OCI-LY3 (cell line): Measurements from ENCODE around the gene WFS1.

Experiments used
- H2AFZ ChIP-seq: fragments of 200-600, 300-600 bp; shearing (Covaris generic); 2 replicates; pipeline ENCODE4 v1.6.0; 2014; ENCODE audit warnings: antibody characterized with exemption, low read depth, low read length
- H3K27ac ChIP-seq: fragments of 200-600, 300-600 bp; sonication (generic); 2 replicates; pipeline ENCODE4 v1.5.1; 2014; ENCODE audit warnings: mild to moderate bottlenecking, low read length, moderate library complexity, mixed read lengths
- H3K27me3 ChIP-seq: fragments of 200-600, 300-600 bp; sonication (generic); 2 replicates; pipeline ENCODE4 v1.6.1; 2014; ENCODE audit warnings: low read depth, low read length, mixed read lengths
- H3K36me3 ChIP-seq: fragments of 200-600, 300-600 bp; sonication (generic); replicated peaks from 2 replicates; pipeline ENCODE3; 2014; ENCODE audit warnings: low read depth, low read length, mixed read lengths
- H3K4me1 ChIP-seq: fragments of 300-600, 200-600 bp; sonication (generic); 2 replicates; pipeline ENCODE4 v1.6.1; 2014; ENCODE audit warnings: low read length, mixed read lengths
- H3K4me2 ChIP-seq: fragments of 200-600, 300-600 bp; sonication (generic); 2 replicates; pipeline ENCODE4 v1.6.1; 2014; ENCODE audit warnings: low read length, mixed read lengths
- H3K4me3 ChIP-seq: fragments of 300-600, 200-600 bp; sonication (generic); 2 replicates; pipeline ENCODE4 v1.5.1; 2014; ENCODE audit warnings: antibody characterized with exemption, mild to moderate bottlenecking, low read length, moderate library complexity
- H3K79me2 ChIP-seq: fragments of 300-600, 200-600 bp; shearing (Covaris generic); 2 replicates; pipeline ENCODE4 v1.6.1; 2014; ENCODE audit warnings: mild to moderate bottlenecking, low read length, mixed read lengths
- H3K9ac ChIP-seq: fragments of 300-600, 200-600 bp; shearing (Covaris generic); 2 replicates; pipeline ENCODE4 v1.6.0; 2014; ENCODE audit warnings: mild to moderate bottlenecking, low read length, moderate library complexity
- H3K9me3 ChIP-seq: fragments of 200-600, 300-600 bp; shearing (Covaris generic); 2 replicates; pipeline ENCODE4 v1.6.1; 2014; ENCODE audit warnings: low read length, mixed read lengths; ENCODE audit not compliant: insufficient read depth
- H4K20me1 ChIP-seq: fragments of 200-600, 300-600 bp; sonication (generic); 2 replicates; pipeline ENCODE4 v1.6.1; 2016; ENCODE audit warnings: low read length, mixed read lengths; ENCODE audit not compliant: insufficient read depth
- EZH2phosphoT487 ChIP-seq: fragments of 200-600 bp; shearing (Covaris generic); IDR thresholded peaks from 2 replicates; pipeline ENCODE4 v1.6.1; 2018; ENCODE audit warnings: antibody characterized with exemption, mixed run types, low read depth
- TF ChIP-seq, protein P1 (sequence below): fragments of 200-600, 300-600 bp; sonication (generic); IDR thresholded peaks from 2 replicates; pipeline ENCODE4 v1.5.1; 2014; ENCODE audit warnings: antibody characterized with exemption, low read length, low read depth

The WFS1 gene

DNA sequence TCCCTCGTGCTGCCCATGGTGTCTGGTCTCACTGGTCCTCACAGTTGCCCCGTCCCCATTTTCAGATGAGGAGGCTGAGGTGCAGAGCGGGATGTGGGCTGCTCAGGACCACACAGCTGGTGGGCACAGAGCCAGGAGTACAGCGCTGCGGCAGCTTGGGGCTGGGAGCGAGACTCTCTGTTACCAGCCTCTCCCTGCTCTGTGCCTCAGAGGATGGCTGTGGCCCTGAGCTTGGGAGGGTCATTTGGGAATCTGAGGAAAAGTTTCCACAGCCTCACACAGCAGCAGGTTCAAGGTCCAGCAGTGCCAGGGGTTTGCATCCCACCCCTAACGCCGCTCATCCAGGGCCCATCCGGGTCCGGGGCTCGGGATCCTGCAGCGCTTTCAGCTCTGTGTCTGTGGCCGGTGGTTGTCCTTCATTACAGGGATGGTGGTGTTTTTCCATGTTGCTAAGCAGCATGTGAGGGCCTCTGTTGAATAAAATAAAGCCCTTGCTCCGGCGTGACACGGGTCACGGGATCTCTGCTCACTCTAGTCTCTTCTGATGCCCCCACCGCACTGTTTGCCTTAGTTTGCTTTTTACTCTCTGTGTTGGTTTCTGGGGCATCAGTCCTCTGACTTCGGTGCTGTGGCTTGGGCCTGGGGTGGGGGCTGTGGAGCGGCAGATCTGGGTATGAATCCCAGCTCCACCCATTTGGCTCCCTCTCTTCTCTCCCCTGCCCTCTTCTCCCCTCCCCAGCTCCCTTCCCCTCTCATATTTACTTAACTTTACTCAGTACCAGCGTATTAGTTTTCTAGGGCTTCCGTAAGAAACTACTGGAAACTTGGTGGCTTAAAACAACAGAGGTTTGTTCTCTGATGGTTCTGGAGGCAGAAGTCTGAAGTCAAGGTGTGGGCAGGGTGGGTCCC is 6.5 kb downstream of the WFS1 start:
- H3K79me2 ChIP-seq: no peaks in the 10 kb centered on the region
- no peak overlapping the region for H3K4me2 ChIP-seq
- H3K9ac ChIP-seq: no peak overlapping the region
- no peaks in the 10 kb centered on the region for H3K4me1 ChIP-seq
- no peaks in the 10 kb centered on the region for H4K20me1 ChIP-seq
- TF ChIP-seq, protein P1, sequence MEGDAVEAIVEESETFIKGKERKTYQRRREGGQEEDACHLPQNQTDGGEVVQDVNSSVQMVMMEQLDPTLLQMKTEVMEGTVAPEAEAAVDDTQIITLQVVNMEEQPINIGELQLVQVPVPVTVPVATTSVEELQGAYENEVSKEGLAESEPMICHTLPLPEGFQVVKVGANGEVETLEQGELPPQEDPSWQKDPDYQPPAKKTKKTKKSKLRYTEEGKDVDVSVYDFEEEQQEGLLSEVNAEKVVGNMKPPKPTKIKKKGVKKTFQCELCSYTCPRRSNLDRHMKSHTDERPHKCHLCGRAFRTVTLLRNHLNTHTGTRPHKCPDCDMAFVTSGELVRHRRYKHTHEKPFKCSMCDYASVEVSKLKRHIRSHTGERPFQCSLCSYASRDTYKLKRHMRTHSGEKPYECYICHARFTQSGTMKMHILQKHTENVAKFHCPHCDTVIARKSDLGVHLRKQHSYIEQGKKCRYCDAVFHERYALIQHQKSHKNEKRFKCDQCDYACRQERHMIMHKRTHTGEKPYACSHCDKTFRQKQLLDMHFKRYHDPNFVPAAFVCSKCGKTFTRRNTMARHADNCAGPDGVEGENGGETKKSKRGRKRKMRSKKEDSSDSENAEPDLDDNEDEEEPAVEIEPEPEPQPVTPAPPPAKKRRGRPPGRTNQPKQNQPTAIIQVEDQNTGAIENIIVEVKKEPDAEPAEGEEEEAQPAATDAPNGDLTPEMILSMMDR: no peak
- no peak for TF ChIP-seq EZH2phosphoT487
- H3K4me3 ChIP-seq: no peak overlapping the region
- H3K27me3 ChIP-seq: no peaks in the 10 kb centered on the region
- no peak overlapping the region for H3K27ac ChIP-seq
- H3K36me3 ChIP-seq: no peaks in the 10 kb centered on the region
- H3K9me3 ChIP-seq: no peaks in the 10 kb centered on the region
- H2AFZ ChIP-seq: no peak overlapping the region

DNA sequence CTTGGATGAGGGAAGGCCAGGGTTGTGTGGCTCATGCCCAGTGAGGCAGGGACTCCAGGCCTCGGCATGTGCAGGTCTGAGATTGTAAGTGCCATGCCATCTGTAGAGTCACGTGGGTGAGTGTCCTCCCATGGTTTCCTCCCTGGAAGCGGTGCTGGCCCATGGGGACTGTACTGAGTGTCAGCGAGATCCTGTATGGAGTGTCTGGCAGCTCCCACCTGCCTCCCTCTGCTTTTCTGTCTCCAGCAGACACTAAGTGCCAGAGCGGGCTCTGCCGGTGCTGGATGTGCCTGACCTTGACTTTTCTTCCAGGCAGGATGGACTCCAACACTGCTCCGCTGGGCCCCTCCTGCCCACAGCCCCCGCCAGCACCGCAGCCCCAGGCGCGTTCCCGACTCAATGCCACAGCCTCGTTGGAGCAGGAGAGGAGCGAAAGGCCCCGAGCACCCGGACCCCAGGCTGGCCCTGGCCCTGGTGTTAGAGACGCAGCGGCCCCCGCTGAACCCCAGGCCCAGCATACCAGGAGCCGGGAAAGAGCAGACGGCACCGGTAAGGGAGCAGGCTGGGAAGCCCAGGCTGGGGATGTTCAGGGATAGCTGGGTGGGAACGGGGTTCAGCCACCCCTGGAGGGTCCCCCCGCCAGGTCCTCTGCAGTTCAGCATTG is 7.6 kb downstream of the WFS1 start:
- TF ChIP-seq, protein P1: no peak
- no peak for TF ChIP-seq EZH2phosphoT487
- H3K4me2 ChIP-seq: no peak overlapping the region
- no peak overlapping the region for H2AFZ ChIP-seq
- H4K20me1 ChIP-seq: no peaks in the 10 kb centered on the region
- no peaks in the 10 kb centered on the region for H3K9me3 ChIP-seq
- no peak overlapping the region for H3K9ac ChIP-seq
- H3K4me3 ChIP-seq: no peak overlapping the region
- H3K79me2 ChIP-seq: no peaks in the 10 kb centered on the region
- H3K27me3 ChIP-seq: no peaks in the 10 kb centered on the region
- H3K27ac ChIP-seq: no peak overlapping the region
- H3K4me1 ChIP-seq: no peaks in the 10 kb centered on the region
- H3K36me3 ChIP-seq: no peaks in the 10 kb centered on the region

DNA sequence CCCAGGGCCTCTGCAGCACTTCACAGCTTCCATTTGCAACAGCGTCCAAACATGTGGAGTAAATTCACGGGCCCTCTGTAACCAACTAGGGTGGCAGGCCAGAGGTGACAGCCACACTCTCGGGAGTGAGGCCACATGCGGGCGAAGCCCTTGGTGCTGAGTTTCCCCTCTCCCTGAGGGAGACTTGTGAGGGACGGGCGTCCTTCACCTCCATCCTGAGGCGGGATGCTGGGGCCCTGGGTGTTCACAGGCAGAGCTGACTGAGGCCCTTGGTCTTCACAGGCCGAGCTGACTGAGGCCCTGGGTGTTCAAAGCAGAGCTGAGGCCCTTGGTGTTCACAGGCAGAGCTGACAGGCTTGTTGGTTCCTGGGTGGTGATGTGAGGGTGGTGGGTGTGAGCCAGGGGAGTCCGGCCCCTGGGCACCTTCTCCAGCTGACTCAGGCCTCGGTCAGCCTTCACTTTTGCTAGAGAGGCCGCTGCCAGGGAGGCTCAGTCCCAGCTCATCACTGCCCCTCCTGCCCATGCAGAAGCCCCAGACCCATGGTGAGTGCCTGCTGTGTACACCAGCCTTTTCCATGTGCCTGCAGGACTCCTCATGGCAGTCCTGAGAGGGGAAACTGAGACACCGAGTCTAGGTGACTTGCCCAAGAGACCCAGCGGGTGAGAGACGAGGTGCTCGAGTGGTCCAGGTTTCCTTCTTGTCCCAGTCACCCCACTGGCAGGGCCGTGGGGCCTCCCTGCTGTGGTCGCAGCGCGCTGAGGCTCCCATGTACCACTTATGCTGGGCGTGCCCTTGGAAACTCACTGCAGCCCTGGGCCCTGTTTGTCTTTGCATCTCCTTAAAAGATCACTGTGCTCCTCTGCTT is 8.5 kb downstream of the WFS1 start:
- TF ChIP-seq, protein P1: no peak
- no peak for TF ChIP-seq EZH2phosphoT487
- H3K9ac ChIP-seq: no peak overlapping the region
- H3K36me3 ChIP-seq: no peaks in the 10 kb centered on the region
- H3K4me1 ChIP-seq: no peaks in the 10 kb centered on the region
- no peaks in the 10 kb centered on the region for H3K79me2 ChIP-seq
- no peak overlapping the region for H3K4me3 ChIP-seq
- H3K27me3 ChIP-seq: no peaks in the 10 kb centered on the region
- no peak overlapping the region for H3K27ac ChIP-seq
- H3K4me2 ChIP-seq: no peak overlapping the region
- no peaks in the 10 kb centered on the region for H4K20me1 ChIP-seq
- no peaks in the 10 kb centered on the region for H3K9me3 ChIP-seq
- no peak overlapping the region for H2AFZ ChIP-seq
